K562 (cell line): ENCODE data around the gene STON2. TPM values are rescaled to one million over a fixed set of nuclear protein-coding genes. Genes with fewer than 3 reads are reported as not detected.

Source experiments
- CBFB ChIP-seq: sonication (generic); formaldehyde crosslinking; IDR thresholded peaks from 2 replicates; pipeline ENCODE4 v1.4.0; 2020; ENCODE audit warnings: mild to moderate bottlenecking, missing genetic modification reagents
- CCNT2 ChIP-seq: IDR thresholded peaks from 2 replicates; pipeline ENCODE4 v1.6.1; 2011; ENCODE audit warnings: borderline replicate concordance, low read depth, mild to moderate bottlenecking, moderate library complexity, mixed read lengths, low read length; ENCODE audit not compliant: insufficient read length; ENCODE audit errors: extremely low read depth
- DMBX1 ChIP-seq: fragments of 250-450 bp; sonication (Bioruptor Pico); IDR thresholded peaks from 2 replicates; pipeline ENCODE4 v1.8.0; 2022; ENCODE audit warnings: inconsistent platforms, mild to moderate bottlenecking, moderate library complexity, borderline replicate concordance
- ETV5 ChIP-seq: sonication (generic); formaldehyde crosslinking; IDR thresholded peaks from 2 replicates; pipeline ENCODE4 v1.4.0; 2020; ENCODE audit warnings: low read depth, mild to moderate bottlenecking, missing genetic modification reagents
- FOXA3 ChIP-seq, 2 experiments: fragments of 450-650 bp in 1 of 2; sonication (generic) in 1 of 2; formaldehyde crosslinking; IDR thresholded peaks in 1 of 2; conservative IDR thresholded peaks in 1 of 2; 2 replicates each; pipeline versions ENCODE4 v1.4.0 to v1.8.0; 2020 to 2022; ENCODE audit warnings: mild to moderate bottlenecking in 2 of 2, missing genetic modification reagents in 1 of 2
- FOXJ3 ChIP-seq: sonication (generic); formaldehyde crosslinking; IDR thresholded peaks from 2 replicates; pipeline ENCODE4 v1.4.0; 2020; ENCODE audit warnings: mild to moderate bottlenecking, missing genetic modification reagents
- FOXK2 ChIP-seq, 2 experiments: fragments of 450-650 bp; IDR thresholded peaks in 1 of 2; conservative IDR thresholded peaks in 1 of 2; 2 replicates each; pipeline ENCODE4 v1.6.1; 2016; ENCODE audit warnings: low read depth in 2 of 2, mild to moderate bottlenecking in 1 of 2
- GTF3C2 ChIP-seq: IDR thresholded peaks from 3 replicates; pipeline ENCODE4 v1.6.1; 2011; ENCODE audit warnings: borderline replicate concordance, mild to moderate bottlenecking, moderate library complexity; ENCODE audit not compliant: insufficient read length; ENCODE audit errors: extremely low read depth
- JUND ChIP-seq, 2 experiments: IDR thresholded peaks; 2 replicates in 1 of 2; 3 replicates in 1 of 2; pipeline ENCODE4 v1.6.1; 2011; ENCODE audit warnings: borderline replicate concordance in 2 of 2, low read depth in 2 of 2, low read length in 2 of 2, improper control_type of control experiment in 1 of 2, missing biosample characterization in 1 of 2, missing genetic modification characterization in 1 of 2, missing genetic modification reagents in 1 of 2
- PML ChIP-seq: IDR thresholded peaks from 2 replicates; pipeline ENCODE4 v1.6.1; 2012; ENCODE audit warnings: low read length, inconsistent platforms
- RFX7 ChIP-seq: fragments of 250-450 bp; sonication (Bioruptor Pico); IDR thresholded peaks from 2 replicates; pipeline ENCODE4 v1.5.1; 2021; ENCODE audit warnings: mild to moderate bottlenecking
- SAFB2 ChIP-seq: fragments of 200-400 bp; formaldehyde crosslinking; IDR thresholded peaks from 2 replicates; pipeline ENCODE4 v1.6.1; 2018; ENCODE audit warnings: borderline replicate concordance, low read length, low read depth, moderate library complexity; ENCODE audit not compliant: severe bottlenecking
- TAF15 ChIP-seq: fragments of 200-400 bp; formaldehyde crosslinking; IDR thresholded peaks from 2 replicates; pipeline ENCODE4 v1.6.1; 2017; ENCODE audit warnings: mild to moderate bottlenecking, low read depth, low read length, moderate library complexity
- TRIM24 ChIP-seq, 2 experiments: fragments of 450-650 bp; IDR thresholded peaks; 2 replicates each; pipeline ENCODE4 v1.6.1; 2016
- ZFP91 ChIP-seq: sonication (generic); formaldehyde crosslinking; IDR thresholded peaks from 2 replicates; pipeline ENCODE4 v1.8.0; 2022; ENCODE audit warnings: mild to moderate bottlenecking, missing genetic modification reagents
- ZNF699 ChIP-seq: fragments of 250-450 bp; sonication (Bioruptor Pico); IDR thresholded peaks from 2 replicates; pipeline ENCODE4 v1.8.0; 2021; ENCODE audit warnings: mild to moderate bottlenecking, moderate library complexity; ENCODE audit not compliant: insufficient replicate concordance
- polyA plus RNA-seq, 8 experiments: library from polyadenylated mRNA; depleted of rRNA in 4 of 8; stranded (reverse) in 5 of 8; unstranded in 3 of 8; fragments of >200 nt; fragmentation: Nextera tagmentation in 2 of 8; fragmentation: Illumina TruSeq in 1 of 8; extraction: Ambion mirVana in 2 of 8; extraction: Trizol in 1 of 8; gene quantifications; 2 replicates each; pipeline versions ENCODE4 v1.2.1 to v1.2.3, GENCODE V29; 2011 to 2014; ENCODE audit warnings: inconsistent platforms in 1 of 8, missing spikeins in 1 of 8
- total RNA-seq, 7 experiments: library from RNA; depleted of rRNA in 6 of 7; stranded (reverse); fragments of >200 nt in 6 of 7; fragmentation: Illumina TruSeq in 2 of 7; extraction: Trizol in 2 of 7; gene quantifications; 2 replicates each; pipeline versions ENCODE4 v1.2.1 to v1.2.3, GENCODE V29; 2011 to 2021; ENCODE audit warnings: low replicate concordance in 1 of 7
- TF ChIP-seq, protein P1 (sequence below), 2 experiments: fragments of 450-650 bp; IDR thresholded peaks; 2 replicates each; pipeline ENCODE4 v1.6.1; 2016
- TF ChIP-seq, protein P2 (sequence below): fragments of 450-650 bp; conservative IDR thresholded peaks from 2 replicates; pipeline ENCODE4 v1.6.1; 2016; ENCODE audit warnings: missing genetic modification characterization, low read depth, mild to moderate bottlenecking, missing compliant biosample characterization, moderate library complexity

Gene STON2
- total and polyA plus RNA-seq, 9 of the 15 experiments (the other 6 are each of a cell fraction or from before 2014, with no cell fraction given) = 7.8 to 99.3 (median 53.5) TPM

- no peak for TF ChIP-seq GTF3C2
- no peak for TF ChIP-seq ZFP91 (CRISPR knock-in tag)
- TF ChIP-seq CCNT2 = peak; percentile 85
- no peak for TF ChIP-seq ZNF699
- 0 out of 2 replicates have a peak, but pooled peaks have one; percentile 69 for TF ChIP-seq DMBX1 (CRISPR knock-in tag)
- peak; percentile 96 for TF ChIP-seq ETV5 (CRISPR knock-in tag)
- TF ChIP-seq RFX7 (CRISPR knock-in tag) = no peak
- peak; percentile 89; the same call in 1 of the 2 replicates for TF ChIP-seq PML
- TF ChIP-seq FOXA3 (CRISPR knock-in tag; conservative IDR thresholded peaks at IDR 0.05 in 1 of 2, IDR thresholded peaks at IDR 0.05 in 1 of 2) = 0 out of 4 replicates have a peak, but pooled peaks of 1 of the 2 experiments have one; percentile 58
- TF ChIP-seq, protein P1, sequence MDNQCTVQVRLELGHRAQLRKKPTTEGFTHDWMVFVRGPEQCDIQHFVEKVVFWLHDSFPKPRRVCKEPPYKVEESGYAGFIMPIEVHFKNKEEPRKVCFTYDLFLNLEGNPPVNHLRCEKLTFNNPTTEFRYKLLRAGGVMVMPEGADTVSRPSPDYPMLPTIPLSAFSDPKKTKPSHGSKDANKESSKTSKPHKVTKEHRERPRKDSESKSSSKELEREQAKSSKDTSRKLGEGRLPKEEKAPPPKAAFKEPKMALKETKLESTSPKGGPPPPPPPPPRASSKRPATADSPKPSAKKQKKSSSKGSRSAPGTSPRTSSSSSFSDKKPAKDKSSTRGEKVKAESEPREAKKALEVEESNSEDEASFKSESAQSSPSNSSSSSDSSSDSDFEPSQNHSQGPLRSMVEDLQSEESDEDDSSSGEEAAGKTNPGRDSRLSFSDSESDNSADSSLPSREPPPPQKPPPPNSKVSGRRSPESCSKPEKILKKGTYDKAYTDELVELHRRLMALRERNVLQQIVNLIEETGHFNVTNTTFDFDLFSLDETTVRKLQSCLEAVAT (IDR thresholded peaks at IDR 0.05) = no peak
- TF ChIP-seq JUND (IDR thresholded peaks at IDR 0.05; ENCODE audit: borderline replicate concordance, low read depth, low read length) = peak; percentile 21
- TF ChIP-seq JUND (tag; IDR thresholded peaks at IDR 0.05; ENCODE audit: borderline replicate concordance, low read depth, low read length) = peak; percentile 36; the same call in 2 of the 3 replicates
- no peak for TF ChIP-seq SAFB2
- TF ChIP-seq TAF15 = no peak
- TF ChIP-seq FOXK2 (conservative IDR thresholded peaks at IDR 0.05 in 1 of 2, IDR thresholded peaks at IDR 0.05 in 1 of 2; ENCODE audit: low read depth in 2 of 2) = no peak
- no peak; the same call in 1 of the 2 replicates for TF ChIP-seq CBFB (CRISPR knock-in tag)
- TF ChIP-seq FOXJ3 = no peak
- TF ChIP-seq TRIM24 (IDR thresholded peaks at IDR 0.05) = peak; percentile 15 to 41; a peak in 1 of 4 replicates
- TF ChIP-seq, protein P2, sequence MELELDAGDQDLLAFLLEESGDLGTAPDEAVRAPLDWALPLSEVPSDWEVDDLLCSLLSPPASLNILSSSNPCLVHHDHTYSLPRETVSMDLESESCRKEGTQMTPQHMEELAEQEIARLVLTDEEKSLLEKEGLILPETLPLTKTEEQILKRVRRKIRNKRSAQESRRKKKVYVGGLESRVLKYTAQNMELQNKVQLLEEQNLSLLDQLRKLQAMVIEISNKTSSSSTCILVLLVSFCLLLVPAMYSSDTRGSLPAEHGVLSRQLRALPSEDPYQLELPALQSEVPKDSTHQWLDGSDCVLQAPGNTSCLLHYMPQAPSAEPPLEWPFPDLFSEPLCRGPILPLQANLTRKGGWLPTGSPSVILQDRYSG (tag) = peak; percentile 73; the same call in 1 of the 2 replicates
Observed at GRCh38 chr14:81220830-81221578, 179.1 kb downstream of the STON2 start, which contains the start of gene GTF2A1 (continued).
